Ammon's horn (tissue), 1 donor: ENCODE results near the gene CLEC16A.
"Not testable (repeated sequence)": the region's sequence is repeated elsewhere in the genome, so short reads cannot be mapped to it uniquely, and the experiment has no call there.

ENCODE experiments used
- DNase-seq: peaks from one replicate; pipeline ENCODE4 v3.0.0-alpha.2; 2016; ENCODE audit warnings: low spot score

The CLEC16A gene

GRCh38 chr16:11202260-11203091 is 258.1 kb downstream of the CLEC16A start:
- DNase-seq = no peak

GRCh38 chr16:11203111-11203623 is 258.8 kb downstream of the CLEC16A start:
- no peak for DNase-seq

DNA sequence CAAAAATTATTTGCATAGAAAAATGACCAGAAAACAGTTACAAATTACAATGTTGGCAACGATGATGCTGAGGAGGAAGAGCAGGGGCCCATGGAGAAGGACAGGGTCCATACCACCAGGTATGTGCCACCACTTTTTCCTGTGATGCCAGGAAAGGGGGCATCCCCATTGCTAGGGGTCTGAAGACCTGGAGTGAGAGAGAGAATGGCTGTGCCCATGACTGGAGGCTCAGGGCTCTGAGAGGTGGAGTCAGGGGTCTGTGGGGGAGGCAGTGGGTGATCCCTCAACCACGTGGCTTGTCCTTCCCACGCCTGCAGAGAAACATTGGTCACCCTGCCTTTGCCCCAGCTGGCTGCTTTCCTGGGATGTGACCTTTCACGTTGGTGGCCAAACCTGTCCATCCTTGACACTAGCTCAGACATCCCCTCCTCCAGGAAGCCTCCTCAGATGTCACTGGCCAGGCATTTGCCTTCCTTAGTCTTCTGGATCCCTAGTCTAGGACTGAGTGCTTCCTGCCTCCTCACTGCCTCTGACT is 260.2 kb downstream of the CLEC16A start:
- DNase-seq = no peak

GRCh38 chr16:11205065-11205699 is 260.8 kb downstream of the CLEC16A start:
- no peak for DNase-seq

DNA sequence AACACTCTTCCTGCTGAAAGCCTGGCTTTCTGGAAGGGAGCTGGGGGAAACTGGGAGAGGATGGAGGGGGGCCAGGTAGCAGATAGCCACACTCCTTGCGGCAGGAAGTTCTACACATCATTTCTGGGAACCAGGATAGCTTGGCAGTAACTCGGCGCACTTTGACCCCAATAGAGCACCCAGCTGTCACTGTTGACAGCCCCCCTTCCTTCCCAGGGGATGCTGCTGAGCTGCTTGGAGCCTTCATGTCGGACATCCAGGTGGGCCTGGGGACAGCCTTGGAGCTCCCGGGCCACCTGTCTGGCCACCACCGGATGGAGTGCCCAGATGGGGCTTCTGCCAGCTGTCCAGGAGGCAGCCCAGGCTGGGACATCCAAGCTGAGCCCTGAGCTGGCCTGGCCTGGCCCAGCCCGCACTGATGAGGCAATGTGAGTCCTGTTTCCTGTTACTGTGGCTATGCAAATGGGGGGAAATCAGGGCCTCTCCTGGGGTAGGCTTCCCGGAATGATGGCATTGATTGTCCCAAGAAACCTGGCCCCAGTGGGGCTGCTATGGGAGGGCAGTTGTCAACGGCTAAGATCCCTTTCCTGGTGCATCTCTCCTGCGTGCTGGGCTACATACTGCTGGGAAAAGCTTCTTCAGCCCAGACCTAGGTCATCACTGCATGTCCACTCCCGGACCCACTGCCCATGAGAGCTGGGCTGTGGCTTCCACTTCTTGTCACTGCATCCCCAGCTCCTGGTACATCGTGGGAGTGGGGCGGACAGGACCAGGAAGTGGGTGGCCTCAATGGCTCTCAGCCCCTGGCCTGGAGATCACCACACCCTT is 261.6 kb downstream of the CLEC16A start:
- DNase-seq = no peak

- DNase-seq = no peak
These were observed 263.3 kb downstream of the CLEC16A start for GRCh38 chr16:11207646-11208045.

DNA sequence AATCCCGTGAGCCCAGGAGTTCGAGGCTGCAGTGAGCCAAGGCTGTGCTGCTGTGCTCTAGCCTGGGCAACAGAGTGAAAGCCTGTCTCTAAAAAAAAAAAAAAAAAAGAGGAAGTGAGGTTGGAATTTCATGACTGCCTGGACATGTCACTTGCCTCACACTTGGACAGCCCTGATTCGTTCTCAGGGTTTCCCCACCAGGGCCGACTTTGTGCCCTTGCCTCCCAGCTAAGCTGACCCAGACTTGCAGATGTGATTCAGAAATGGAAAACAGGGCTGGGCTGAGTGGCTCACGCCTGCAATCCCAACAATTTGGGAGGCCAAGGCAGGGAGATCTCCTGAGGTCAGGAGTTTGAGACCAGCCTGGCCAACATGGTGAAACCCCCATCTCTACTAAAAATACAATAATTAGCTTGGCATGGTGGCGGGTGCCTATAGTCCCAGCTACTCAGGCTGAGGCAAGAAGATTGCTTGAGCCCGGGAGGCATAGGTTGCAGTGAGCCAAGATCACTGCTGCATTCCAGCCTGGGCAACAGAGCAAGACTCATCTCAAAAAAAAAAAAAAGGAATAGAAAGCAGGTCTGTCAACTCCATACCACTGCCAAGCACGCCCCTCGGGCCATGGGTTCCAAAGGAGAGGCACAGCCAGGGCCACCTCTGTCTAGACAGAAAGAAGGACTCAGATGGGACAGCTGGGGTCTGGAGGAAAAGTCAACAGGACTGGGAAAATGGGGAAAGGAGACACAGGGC is 264.7 kb downstream of the CLEC16A start:
- no peak for DNase-seq

- no peak for DNase-seq
These were observed 265.9 kb downstream of the CLEC16A start for GRCh38 chr16:11210260-11210659.

DNA sequence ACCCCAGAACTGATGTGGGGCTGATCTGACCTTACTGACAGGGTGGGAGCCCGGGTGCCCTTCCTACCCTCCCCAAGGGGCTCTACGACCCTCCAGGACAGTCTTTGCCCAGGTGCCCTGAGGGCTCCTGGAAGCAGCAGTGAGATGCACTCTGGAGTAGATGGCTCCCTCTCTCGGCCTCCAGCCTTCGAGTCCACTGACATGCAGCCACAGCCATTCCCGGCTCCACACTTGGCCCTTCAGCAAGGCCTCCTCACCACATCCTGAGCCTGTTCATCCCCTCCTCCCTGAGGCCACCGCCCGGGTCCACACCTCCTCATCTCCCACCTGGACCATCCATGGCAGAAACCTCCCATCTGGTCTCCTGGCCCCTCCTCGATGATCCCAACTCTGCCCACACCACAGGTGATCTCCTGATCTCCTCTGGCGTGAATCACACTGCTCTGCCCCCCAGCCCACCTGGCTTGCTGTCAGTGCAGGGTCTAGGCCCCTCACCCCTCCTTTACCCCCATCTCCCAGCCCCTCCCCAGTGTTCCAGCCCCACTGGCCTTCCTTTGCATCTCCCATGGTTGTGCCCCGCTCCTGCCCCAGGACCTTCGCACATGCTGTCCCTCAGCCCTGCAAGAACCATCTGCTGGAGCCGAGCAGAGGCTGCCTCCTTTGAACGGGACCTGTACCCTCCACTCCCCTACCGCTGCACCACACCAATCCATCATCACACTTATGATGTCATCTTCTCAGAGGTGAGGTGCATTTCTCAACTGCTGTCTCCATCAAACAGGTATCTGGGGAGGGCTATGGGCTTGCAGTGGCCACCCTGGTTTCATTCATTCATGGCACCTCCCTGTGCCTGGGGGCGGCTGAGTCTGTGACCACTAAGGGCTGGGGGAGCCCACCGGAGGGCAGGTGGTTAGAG is 267.0 kb downstream of the CLEC16A start:
- DNase-seq = no peak

GRCh38 chr16:11211977-11212797 is 267.8 kb downstream of the CLEC16A start:
- DNase-seq = no peak

- no peak for DNase-seq
These were observed 268.4 kb downstream of the CLEC16A start for GRCh38 chr16:11212798-11213196.

DNA sequence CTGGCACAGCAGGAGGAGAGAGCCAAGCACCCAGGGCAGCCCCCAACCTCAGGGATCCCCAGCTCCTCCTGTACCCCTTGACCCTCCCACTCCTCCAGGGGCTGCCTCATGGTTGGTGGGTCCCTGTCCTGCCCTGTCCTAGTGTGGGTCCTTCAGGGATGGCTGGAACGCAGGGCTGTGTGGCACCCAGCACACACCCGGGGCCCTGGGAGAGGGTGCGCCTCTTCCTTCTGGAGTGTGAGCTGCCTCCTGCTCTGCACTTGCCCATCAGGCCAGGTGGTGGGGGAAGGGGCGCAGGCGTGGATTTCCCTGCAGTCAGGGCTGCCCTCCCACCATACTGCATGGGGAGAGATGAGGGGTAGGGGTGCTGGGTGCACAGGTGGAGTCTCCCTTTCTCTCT is 269.0 kb downstream of the CLEC16A start:
- no peak for DNase-seq

DNA sequence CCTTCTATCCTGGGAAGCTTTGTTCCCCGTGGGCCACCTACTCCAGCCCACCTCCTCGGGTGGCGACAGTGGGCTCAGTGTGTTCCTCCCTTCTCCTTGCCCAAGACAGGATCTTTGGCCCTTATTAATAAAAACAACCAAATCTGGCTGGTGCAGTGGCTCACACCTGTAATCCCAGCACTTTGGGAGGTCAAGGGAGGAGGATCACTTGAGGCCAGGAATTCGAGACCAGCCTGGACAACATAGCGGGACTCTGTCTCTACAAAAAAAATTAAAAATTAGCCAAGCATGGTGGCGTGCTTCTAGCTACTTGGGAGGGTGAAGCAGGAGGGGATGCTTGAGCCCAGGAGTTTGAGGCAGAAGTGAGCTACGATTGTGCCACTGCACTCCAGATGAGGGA is 269.4 kb downstream of the CLEC16A start:
- DNase-seq = no peak

GRCh38 chr16:11215935-11216556 is 271.7 kb downstream of the CLEC16A start:
- DNase-seq = no peak

DNA sequence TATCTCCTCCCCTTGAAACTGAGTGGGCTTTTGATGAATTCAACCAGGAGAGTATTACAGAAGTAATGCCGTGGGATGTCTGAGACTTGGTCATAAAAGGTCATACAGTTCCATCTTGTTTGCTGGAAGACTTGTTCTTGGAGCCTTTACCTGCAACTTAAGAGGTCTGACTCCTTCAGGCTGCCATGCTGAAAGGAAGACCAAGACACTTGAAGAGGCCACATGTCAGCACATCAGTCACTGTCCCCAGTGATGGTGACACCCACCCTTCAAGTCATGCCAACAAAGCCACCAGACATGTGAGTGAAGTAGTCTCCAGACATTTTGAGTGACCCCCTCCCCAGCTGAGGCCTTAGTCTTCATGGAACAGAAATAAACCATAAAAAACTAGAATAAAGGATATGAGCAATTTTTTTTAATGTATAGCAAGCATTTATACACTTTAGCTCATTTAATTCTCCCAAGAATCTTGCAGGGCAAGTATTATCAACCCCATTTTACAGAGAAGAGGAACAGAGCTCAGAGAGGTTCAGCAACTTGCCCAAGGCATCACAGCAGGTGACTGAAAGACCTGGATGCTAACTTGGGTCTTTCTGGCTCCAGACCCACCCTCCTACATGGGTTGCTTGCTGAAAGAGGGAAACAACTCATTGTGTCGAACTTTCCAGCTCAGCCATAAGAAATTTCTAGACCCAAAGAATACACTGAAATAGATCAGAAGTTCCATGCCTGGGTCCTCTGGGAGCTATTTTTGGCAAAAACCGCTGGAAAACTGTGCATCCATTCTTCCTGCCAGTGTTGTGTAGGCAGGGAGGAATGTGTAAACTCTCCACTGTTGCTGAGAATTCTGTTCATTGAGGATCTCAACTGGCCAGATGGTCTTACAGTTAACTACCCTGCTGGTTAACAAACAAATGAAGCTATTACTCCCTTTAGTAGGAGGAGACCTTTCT is 273.6 kb downstream of the CLEC16A start:
- no peak for DNase-seq

DNA sequence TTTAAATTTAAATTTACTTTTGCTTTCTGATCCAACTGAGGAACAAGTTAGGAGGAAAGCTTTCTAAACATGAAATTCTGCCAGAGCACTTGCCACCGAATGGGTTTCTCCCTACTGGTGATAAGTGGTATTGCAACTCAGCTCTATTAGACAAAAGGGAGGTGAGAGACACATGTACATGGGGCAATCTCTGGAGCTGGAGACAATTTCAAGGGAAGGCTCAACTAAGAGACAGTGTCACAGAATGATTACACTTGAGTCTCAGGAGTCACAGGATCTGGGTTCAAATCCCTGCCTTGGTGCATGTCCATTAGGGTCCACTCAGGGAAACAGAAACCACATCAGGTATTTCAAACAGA is 274.2 kb downstream of the CLEC16A start:
- no peak for DNase-seq

GRCh38 chr16:11219178-11219577 is 274.8 kb downstream of the CLEC16A start:
- DNase-seq = no peak

DNA sequence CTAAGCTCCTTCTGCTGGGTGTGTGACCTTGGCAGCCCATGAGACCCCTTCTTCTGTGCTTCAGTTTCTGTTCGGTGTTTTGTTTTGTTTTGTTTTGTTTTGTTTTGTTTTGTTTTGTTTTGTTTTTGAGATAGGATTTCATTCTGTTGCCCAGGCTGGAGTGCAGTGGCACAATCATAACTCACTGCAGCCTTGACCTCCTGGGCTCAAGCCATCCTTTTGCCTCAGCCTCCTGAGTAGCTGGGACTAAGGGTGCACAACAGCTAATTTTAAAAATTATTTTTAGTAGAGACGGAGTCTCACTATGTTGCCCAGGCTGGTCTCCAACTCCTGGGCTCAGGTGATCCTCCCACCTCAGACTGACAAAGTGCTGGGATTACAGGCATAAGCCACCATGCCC is 276.1 kb downstream of the CLEC16A start:
- DNase-seq = not testable (repeated sequence)
